Measurements from ENCODE around the gene DDX27. TPM values are rescaled to one million over a fixed set of nuclear protein-coding genes. Genes with fewer than 3 reads are reported as not detected.

DDX27 gene
- total and polyA plus RNA-seq, 4 experiments from 2014 or later, result 21.6 to 60.4 (median 53.7) TPM

DNA sequence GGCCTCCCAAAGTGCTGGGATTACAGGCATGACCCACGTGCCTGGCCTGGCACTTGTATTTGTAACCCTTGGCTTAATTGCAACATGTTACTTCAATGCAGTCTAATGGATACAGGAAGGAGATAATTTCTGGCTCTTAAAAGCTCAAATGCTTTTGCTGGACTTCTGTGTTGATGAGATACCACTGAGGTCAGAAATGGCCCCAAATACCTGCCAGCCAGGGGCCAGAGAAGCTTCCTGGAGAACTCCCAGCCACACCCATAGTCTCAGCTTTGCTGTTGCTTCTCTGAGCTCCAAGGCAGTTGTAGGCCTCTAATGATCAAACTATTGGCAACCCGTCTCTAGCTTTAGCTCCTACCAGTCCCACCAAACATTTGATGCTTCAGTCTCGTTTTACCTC lies 72.8 kb downstream of the DDX27 start:
- no peaks in the 10 kb centered on the region for H3K27me3 ChIP-seq (ENCODE audit: insufficient read depth, low read length)
- Mint-ChIP-seq H3K36me3 (peaks cover 62 to 73% of the 10 kb centered on the region in 2 donors), H3K27me3 (no peaks in the 10 kb centered on the region), H3K4me1 (peaks cover 0 to 11% (median 7%) of the 10 kb centered on the region in 4 donors), H3K4me3 (no peak overlapping the region), H3K27ac (no peak overlapping the region), H3K9me3 (peaks cover 0 to 46% (median 30%) of the 10 kb centered on the region in 8 donors)
- DNase-seq, result no peak
- peaks cover 6 to 10% of the 10 kb centered on the region in 2 donors for H3K9me3 ChIP-seq (ENCODE audit: control insufficient read depth in 1 of 2, low read length in 2 of 2)
- H3K4me3 ChIP-seq (ENCODE audit: low read length in 2 of 2), result no peak overlapping the region
- peaks cover 39% of the 10 kb centered on the region for H3K36me3 ChIP-seq (ENCODE audit: insufficient read depth, low read length)
- no peak overlapping the region for H3K27ac ChIP-seq (ENCODE audit: low read depth, low read length)
- H3K4me1 ChIP-seq (ENCODE audit: insufficient read depth, low read length), result no peaks in the 10 kb centered on the region
- intact Hi-C loops (cut with micrococcal nuclease), result no loop called here
- ChIA-PET CTCF (ENCODE audit: partially characterized antibody) (no interaction called here), POLR2A (ENCODE audit: partially characterized antibody) (interaction anchor here (1.2 to 3.7 kb wide), 3 partner anchors 11 to 15 kb away, joined by 3 to 55 read pairs (median 3); partner anchors contain the start of gene ZNFX1)

DNA sequence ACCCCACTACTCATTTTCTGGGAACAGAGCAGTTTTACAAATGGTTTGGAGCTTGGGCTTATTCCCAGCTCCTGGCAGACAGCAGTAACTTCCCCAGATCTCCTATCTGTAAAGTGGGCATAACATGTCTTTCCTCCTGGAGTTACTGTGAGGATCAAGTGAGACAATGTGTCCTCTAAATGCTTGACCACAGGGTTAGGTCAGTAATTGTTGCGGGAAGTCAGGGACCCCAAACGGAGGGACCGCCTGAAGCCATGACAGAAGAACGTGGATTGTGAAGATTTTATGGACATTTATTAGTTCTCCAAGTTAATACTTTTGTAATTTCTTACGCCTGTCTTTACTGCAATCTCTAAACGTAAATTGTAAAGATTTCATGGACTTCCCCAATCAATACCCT lies 73.9 kb downstream of the DDX27 start:
- no peak overlapping the region for H3K4me3 Mint-ChIP-seq
- H3K4me1 Mint-ChIP-seq, result peaks cover 4 to 19% (median 14%) of the 10 kb centered on the region in 4 donors

More for the DNA sequence above, 73.9 kb downstream of the DDX27 start:
- Histone ChIP-seq H3K27me3 (ENCODE audit: insufficient read depth, low read length) (no peaks in the 10 kb centered on the region), H3K4me1 (ENCODE audit: insufficient read depth, low read length) (peaks cover 10% of the 10 kb centered on the region), H3K9me3 (ENCODE audit: control insufficient read depth in 1 of 2, low read length in 2 of 2) (peaks cover 0 to 5% of the 10 kb centered on the region in 2 donors), H3K36me3 (ENCODE audit: insufficient read depth, low read length) (peaks cover 28% of the 10 kb centered on the region), H3K4me3 (ENCODE audit: low read length in 2 of 2) (no peak overlapping the region), H3K27ac (ENCODE audit: low read depth, low read length) (no peak overlapping the region)
- Mint-ChIP-seq H3K27me3 (no peaks in the 10 kb centered on the region), H3K36me3 (peaks cover 54 to 62% of the 10 kb centered on the region in 2 donors), H3K27ac (no peak overlapping the region), H3K9me3 (peaks cover 0 to 35% (median 20%) of the 10 kb centered on the region in 8 donors)
- CTCF ChIA-PET (ENCODE audit: partially characterized antibody), result no interaction called here
- intact Hi-C loops (cut with micrococcal nuclease), result no loop called here
- POLR2A ChIA-PET (ENCODE audit: partially characterized antibody), result interaction anchor here (1.2 to 3.7 kb wide), 3 partner anchors 10 to 16 kb away, joined by 3 to 55 read pairs (median 3); partner anchors contain the start of gene ZNFX1
- DNase-seq, result no peak

Other genes with a start within 250 kb of the DDX27 start
- gene CSE1L, start 173.1 kb upstream of the DDX27 start, total RNA-seq, result 10 to 100 TPM; 44.5 to 45.8 TPM
- 10 to 100 TPM; 24.1 to 37.3 TPM for gene CSE1L, start 173.1 kb upstream of the DDX27 start, polyA plus RNA-seq
- gene STAU1, start 31.1 kb upstream of the DDX27 start, total RNA-seq, result 10 to 100 TPM; 49.4 to 49.9 TPM
- 10 to 100 TPM; 23.2 to 48.7 TPM for gene STAU1, start 31.1 kb upstream of the DDX27 start, polyA plus RNA-seq
- gene ZNFX1, start 58.6 kb downstream of the DDX27 start, total RNA-seq, result 10 to 100 TPM; 73.8 to 78.4 TPM
- gene ZNFX1, start 58.6 kb downstream of the DDX27 start, polyA plus RNA-seq, result 10 to 100 TPM; 30.8 to 88.8 TPM